ENCODE measurements around the gene LCE2A. TPM values are rescaled to one million over a fixed set of nuclear protein-coding genes. Genes with fewer than 3 reads are reported as not detected.

LCE2A gene
- total and polyA plus RNA-seq, 9 of the 15 experiments (the other 6 are each of a cell fraction or from before 2014, with no cell fraction given): not detected

DNA sequence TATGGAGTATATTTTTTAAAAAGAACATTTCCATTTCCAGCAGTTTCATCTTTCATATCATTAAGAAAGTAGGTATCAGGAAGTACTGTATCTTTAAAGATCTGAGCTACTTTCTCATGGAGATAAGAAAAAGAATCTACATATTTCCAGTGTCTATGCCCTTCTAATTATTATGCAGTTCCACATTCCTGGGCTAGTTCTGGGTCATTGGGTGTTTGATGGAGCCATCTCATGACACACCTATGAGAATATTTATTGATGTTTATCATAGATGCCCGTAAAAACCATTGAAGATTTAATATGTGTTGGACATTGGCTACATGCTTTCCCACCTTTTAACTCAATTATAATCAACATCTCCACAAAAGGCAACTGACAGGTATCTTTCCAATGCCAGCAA is 30.8 kb downstream of the LCE2A start:
- DNase-seq (ENCODE audit: extremely low read depth in 1 of 4, low spot score in 3 of 4) (no peak), FAIRE-seq (no peak), ATAC-seq (no peak)
- 0% methylated on average over 1 of the region's 1 CpG for WGBS (ENCODE audit: insufficient coverage, low coverage, missing lambda C conversion rate)
- H3K36me3 ChIP-seq (ENCODE audit: control insufficient read depth, insufficient read depth, low read length): no peaks in the 10 kb centered on the region
- POLR2A ChIA-PET: interaction anchor here (1.1 kb wide), 1 partner anchor 8 kb away, joined by 3 read pairs; no protein-coding TSS in a partner anchor
- H3K4me2 ChIP-seq (ENCODE audit: insufficient read depth, low read length): no peak overlapping the region
- H4K20me1 ChIP-seq (replicated peaks; ENCODE audit: control insufficient read depth, insufficient read depth, low read length): peaks cover 6% of the 10 kb centered on the region; the same call in 1 of the 2 replicates
- TF ChIP-seq CREB1 (IDR thresholded peaks at IDR 0.05) (no peak), CREB1 (CRISPR knock-in tag; IDR thresholded peaks at IDR 0.05) (no peak)
- no peaks in the 10 kb centered on the region for H3K79me2 ChIP-seq (ENCODE audit: control insufficient read depth, insufficient read depth, low read length)
- no peaks in the 10 kb centered on the region for H3K27me3 ChIP-seq (ENCODE audit: control insufficient read depth in 2 of 2, insufficient read depth in 2 of 2, low read length in 2 of 2)
- H3K9me1 ChIP-seq (ENCODE audit: control insufficient read depth, insufficient read depth, low read length): no peaks in the 10 kb centered on the region
- H3K9ac ChIP-seq (ENCODE audit: insufficient read depth in 1 of 2, low read depth in 2 of 2, low read length in 2 of 2): no peak overlapping the region
- H3K27ac ChIP-seq (ENCODE audit: extremely low read depth, low read depth, low read length): no peak overlapping the region
- H3K9me3 ChIP-seq (replicated peaks; ENCODE audit: control insufficient read depth, insufficient read depth, low read depth, low read length): no peaks in the 10 kb centered on the region
- intact Hi-C loops (cut with micrococcal nuclease) (no loop called here), in situ Hi-C loops (cut with MboI) (no loop called here)
- no peak overlapping the region for H3K4me3 ChIP-seq
- no peaks in the 10 kb centered on the region for H3K4me1 ChIP-seq (replicated peaks in 1 of 2; ENCODE audit: control insufficient read depth in 2 of 2, insufficient read depth in 2 of 2, low read length in 2 of 2)
- BruUV-seq (replicated peaks): no TSS peak
- no peak overlapping the region for H2AFZ ChIP-seq (ENCODE audit: low read depth, low read length)
- CTCF ChIA-PET (ENCODE audit: low intra/inter-chr PET ratio): no interaction called here

DNA sequence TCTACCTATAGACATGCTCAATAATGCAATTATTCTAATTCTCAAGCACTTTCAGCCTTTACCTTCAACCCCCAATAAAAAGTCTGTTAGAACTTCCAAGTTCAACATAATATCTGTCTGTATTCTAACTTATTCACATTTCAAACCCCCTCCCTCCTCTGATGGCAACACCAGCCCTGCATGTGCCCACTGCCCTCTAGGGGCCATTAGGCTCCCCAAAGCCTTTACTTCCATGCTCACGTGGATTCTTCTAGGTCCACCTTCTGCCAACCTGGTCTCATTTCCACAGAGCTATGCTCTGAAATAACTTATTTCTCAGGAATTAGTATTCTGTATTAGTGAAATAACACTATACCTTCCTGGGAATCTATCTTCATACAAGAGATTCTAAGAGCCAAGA is 37.5 kb downstream of the LCE2A start:
- 0% methylated on average over 1 of the region's 1 CpG for WGBS (ENCODE audit: insufficient coverage, low coverage, missing lambda C conversion rate)
- Histone ChIP-seq H3K27ac (ENCODE audit: extremely low read depth, low read depth, low read length) (no peak overlapping the region), H3K4me3 (no peak overlapping the region), H3K27me3 (ENCODE audit: control insufficient read depth in 2 of 2, insufficient read depth in 2 of 2, low read length in 2 of 2) (no peaks in the 10 kb centered on the region), H3K36me3 (ENCODE audit: control insufficient read depth, insufficient read depth, low read length) (no peaks in the 10 kb centered on the region), H3K9ac (ENCODE audit: insufficient read depth in 1 of 2, low read depth in 2 of 2, low read length in 2 of 2) (no peak overlapping the region), H3K4me2 (ENCODE audit: insufficient read depth, low read length) (no peak overlapping the region), H3K9me1 (ENCODE audit: control insufficient read depth, insufficient read depth, low read length) (no peaks in the 10 kb centered on the region), H2AFZ (ENCODE audit: low read depth, low read length) (no peak overlapping the region), H4K20me1 (replicated peaks; ENCODE audit: control insufficient read depth, insufficient read depth, low read length) (no peaks in the 10 kb centered on the region), H3K79me2 (ENCODE audit: control insufficient read depth, insufficient read depth, low read length) (no peaks in the 10 kb centered on the region), H3K4me1 (replicated peaks in 1 of 2; ENCODE audit: control insufficient read depth in 2 of 2, insufficient read depth in 2 of 2, low read length in 2 of 2) (no peaks in the 10 kb centered on the region), H3K9me3 (replicated peaks; ENCODE audit: control insufficient read depth, insufficient read depth, low read depth, low read length) (no peaks in the 10 kb centered on the region)
- intact Hi-C loops (cut with micrococcal nuclease) (no loop called here), in situ Hi-C loops (cut with MboI) (no loop called here)
- DNase-seq (ENCODE audit: extremely low read depth in 1 of 4, low spot score in 3 of 4) (peak; percentile 14 to 22 (median 20)), FAIRE-seq (no peak), ATAC-seq (0 out of 3 replicates have a peak, but pooled peaks have one; percentile 39)
- BruUV-seq (replicated peaks): no TSS peak
- no peak for TF ChIP-seq ETS2 (tag; IDR thresholded peaks at IDR 0.05; ENCODE audit: borderline replicate concordance, poor library complexity, severe bottlenecking)
- TF ChIP-seq, protein P1, sequence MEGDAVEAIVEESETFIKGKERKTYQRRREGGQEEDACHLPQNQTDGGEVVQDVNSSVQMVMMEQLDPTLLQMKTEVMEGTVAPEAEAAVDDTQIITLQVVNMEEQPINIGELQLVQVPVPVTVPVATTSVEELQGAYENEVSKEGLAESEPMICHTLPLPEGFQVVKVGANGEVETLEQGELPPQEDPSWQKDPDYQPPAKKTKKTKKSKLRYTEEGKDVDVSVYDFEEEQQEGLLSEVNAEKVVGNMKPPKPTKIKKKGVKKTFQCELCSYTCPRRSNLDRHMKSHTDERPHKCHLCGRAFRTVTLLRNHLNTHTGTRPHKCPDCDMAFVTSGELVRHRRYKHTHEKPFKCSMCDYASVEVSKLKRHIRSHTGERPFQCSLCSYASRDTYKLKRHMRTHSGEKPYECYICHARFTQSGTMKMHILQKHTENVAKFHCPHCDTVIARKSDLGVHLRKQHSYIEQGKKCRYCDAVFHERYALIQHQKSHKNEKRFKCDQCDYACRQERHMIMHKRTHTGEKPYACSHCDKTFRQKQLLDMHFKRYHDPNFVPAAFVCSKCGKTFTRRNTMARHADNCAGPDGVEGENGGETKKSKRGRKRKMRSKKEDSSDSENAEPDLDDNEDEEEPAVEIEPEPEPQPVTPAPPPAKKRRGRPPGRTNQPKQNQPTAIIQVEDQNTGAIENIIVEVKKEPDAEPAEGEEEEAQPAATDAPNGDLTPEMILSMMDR (IDR thresholded peaks at IDR 0.05 in 2 of 3, conservative IDR thresholded peaks at IDR 0.05 in 1 of 3; ENCODE audit: insufficient read depth in 2 of 3, low read depth in 1 of 3, low read length in 3 of 3): peak; percentile 42 to 49 (median 44)
- no peak for TF ChIP-seq RBM14 (IDR thresholded peaks at IDR 0.05; ENCODE audit: borderline replicate concordance, insufficient read depth, low read depth, low read length)
- TF ChIP-seq XRCC5 (IDR thresholded peaks at IDR 0.05; ENCODE audit: low read depth, low read length): no peak
- TF ChIP-seq, protein P2, sequence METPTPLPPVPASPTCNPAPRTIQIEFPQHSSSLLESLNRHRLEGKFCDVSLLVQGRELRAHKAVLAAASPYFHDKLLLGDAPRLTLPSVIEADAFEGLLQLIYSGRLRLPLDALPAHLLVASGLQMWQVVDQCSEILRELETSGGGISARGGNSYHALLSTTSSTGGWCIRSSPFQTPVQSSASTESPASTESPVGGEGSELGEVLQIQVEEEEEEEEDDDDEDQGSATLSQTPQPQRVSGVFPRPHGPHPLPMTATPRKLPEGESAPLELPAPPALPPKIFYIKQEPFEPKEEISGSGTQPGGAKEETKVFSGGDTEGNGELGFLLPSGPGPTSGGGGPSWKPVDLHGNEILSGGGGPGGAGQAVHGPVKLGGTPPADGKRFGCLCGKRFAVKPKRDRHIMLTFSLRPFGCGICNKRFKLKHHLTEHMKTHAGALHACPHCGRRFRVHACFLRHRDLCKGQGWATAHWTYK (CRISPR knock-in tag; IDR thresholded peaks at IDR 0.05): no peak
- TF ChIP-seq RFX7 (CRISPR knock-in tag; IDR thresholded peaks at IDR 0.05): no peak
- no peak for TF ChIP-seq HDAC2 (IDR thresholded peaks at IDR 0.05)
- no peak for TF ChIP-seq ZNF79 (CRISPR knock-in tag; IDR thresholded peaks at IDR 0.05; ENCODE audit: low read depth)
- no peak for TF ChIP-seq MTA3 (IDR thresholded peaks at IDR 0.05; ENCODE audit: borderline replicate concordance)
- ChIA-PET POLR2A (no interaction called here), CTCF (ENCODE audit: low intra/inter-chr PET ratio) (no interaction called here)

Data from K562 (cell line).